ENCODE measurements around the gene RAB11FIP3. TPM values are rescaled to one million over a fixed set of nuclear protein-coding genes. Genes with fewer than 3 reads are reported as not detected.

RAB11FIP3 gene
- total and polyA plus RNA-seq, 2 of the 13 experiments (the other 11 are each of a cell fraction or from before 2014, with no cell fraction given), result 34.3 to 57.6 TPM

DNA sequence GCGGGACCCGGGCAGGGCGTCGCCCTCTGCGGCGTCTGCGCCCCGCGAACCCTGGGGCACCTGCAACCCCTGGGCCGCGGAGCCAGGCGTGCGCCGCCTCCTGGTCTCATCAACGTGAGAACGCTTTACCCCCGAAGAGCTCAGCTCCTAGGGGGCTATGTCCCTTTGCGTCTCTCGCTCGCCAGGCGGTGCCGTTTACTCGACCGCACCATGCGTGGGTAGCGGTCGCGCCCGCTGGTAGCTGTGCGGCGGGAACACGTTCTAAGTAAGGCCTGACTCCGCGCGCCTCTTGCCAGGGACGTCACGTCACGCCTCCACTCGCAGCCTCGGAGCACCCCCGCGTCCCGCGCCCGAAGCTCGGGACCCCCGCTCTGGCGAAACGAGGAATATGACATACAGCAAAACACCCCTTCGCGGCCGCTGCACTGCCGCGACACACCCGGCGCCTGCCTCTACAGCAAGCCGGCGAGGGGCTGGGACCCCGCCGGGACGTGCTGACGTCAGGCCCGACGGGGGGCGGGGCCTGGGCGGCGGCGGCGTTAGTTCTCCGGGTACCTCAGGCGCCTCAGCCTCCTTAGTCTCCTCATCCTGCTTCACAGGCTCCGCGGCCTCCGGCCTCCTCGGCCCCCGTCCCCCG is at the start of gene RAB11FIP3 (continued):
- TF ChIP-seq, protein P1, sequence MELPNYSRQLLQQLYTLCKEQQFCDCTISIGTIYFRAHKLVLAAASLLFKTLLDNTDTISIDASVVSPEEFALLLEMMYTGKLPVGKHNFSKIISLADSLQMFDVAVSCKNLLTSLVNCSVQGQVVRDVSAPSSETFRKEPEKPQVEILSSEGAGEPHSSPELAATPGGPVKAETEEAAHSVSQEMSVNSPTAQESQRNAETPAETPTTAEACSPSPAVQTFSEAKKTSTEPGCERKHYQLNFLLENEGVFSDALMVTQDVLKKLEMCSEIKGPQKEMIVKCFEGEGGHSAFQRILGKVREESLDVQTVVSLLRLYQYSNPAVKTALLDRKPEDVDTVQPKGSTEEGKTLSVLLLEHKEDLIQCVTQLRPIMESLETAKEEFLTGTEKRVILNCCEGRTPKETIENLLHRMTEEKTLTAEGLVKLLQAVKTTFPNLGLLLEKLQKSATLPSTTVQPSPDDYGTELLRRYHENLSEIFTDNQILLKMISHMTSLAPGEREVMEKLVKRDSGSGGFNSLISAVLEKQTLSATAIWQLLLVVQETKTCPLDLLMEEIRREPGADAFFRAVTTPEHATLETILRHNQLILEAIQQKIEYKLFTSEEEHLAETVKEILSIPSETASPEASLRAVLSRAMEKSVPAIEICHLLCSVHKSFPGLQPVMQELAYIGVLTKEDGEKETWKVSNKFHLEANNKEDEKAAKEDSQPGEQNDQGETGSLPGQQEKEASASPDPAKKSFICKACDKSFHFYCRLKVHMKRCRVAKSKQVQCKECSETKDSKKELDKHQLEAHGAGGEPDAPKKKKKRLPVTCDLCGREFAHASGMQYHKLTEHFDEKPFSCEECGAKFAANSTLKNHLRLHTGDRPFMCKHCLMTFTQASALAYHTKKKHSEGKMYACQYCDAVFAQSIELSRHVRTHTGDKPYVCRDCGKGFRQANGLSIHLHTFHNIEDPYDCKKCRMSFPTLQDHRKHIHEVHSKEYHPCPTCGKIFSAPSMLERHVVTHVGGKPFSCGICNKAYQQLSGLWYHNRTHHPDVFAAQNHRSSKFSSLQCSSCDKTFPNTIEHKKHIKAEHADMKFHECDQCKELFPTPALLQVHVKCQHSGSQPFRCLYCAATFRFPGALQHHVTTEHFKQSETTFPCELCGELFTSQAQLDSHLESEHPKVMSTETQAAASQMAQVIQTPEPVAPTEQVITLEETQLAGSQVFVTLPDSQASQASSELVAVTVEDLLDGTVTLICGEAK (IDR thresholded peaks at IDR 0.05), result no peak
- TF ChIP-seq, protein P1 (CRISPR knock-in tag; IDR thresholded peaks at IDR 0.05), result no peak; the same call in 1 of the 2 replicates
- TF ChIP-seq, protein P2, sequence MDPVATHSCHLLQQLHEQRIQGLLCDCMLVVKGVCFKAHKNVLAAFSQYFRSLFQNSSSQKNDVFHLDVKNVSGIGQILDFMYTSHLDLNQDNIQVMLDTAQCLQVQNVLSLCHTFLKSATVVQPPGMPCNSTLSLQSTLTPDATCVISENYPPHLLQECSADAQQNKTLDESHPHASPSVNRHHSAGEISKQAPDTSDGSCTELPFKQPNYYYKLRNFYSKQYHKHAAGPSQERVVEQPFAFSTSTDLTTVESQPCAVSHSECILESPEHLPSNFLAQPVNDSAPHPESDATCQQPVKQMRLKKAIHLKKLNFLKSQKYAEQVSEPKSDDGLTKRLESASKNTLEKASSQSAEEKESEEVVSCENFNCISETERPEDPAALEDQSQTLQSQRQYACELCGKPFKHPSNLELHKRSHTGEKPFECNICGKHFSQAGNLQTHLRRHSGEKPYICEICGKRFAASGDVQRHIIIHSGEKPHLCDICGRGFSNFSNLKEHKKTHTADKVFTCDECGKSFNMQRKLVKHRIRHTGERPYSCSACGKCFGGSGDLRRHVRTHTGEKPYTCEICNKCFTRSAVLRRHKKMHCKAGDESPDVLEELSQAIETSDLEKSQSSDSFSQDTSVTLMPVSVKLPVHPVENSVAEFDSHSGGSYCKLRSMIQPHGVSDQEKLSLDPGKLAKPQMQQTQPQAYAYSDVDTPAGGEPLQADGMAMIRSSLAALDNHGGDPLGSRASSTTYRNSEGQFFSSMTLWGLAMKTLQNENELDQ (CRISPR knock-in tag; IDR thresholded peaks at IDR 0.05; ENCODE audit: borderline replicate concordance), result no peak
- TF ChIP-seq, protein P3, sequence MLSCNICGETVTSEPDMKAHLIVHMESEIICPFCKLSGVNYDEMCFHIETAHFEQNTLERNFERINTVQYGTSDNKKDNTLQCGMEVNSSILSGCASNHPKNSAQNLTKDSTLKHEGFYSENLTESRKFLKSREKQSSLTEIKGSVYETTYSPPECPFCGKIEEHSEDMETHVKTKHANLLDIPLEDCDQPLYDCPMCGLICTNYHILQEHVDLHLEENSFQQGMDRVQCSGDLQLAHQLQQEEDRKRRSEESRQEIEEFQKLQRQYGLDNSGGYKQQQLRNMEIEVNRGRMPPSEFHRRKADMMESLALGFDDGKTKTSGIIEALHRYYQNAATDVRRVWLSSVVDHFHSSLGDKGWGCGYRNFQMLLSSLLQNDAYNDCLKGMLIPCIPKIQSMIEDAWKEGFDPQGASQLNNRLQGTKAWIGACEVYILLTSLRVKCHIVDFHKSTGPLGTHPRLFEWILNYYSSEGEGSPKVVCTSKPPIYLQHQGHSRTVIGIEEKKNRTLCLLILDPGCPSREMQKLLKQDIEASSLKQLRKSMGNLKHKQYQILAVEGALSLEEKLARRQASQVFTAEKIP (CRISPR knock-in tag; IDR thresholded peaks at IDR 0.05; ENCODE audit: borderline replicate concordance), result no peak
- TF ChIP-seq, protein P4, sequence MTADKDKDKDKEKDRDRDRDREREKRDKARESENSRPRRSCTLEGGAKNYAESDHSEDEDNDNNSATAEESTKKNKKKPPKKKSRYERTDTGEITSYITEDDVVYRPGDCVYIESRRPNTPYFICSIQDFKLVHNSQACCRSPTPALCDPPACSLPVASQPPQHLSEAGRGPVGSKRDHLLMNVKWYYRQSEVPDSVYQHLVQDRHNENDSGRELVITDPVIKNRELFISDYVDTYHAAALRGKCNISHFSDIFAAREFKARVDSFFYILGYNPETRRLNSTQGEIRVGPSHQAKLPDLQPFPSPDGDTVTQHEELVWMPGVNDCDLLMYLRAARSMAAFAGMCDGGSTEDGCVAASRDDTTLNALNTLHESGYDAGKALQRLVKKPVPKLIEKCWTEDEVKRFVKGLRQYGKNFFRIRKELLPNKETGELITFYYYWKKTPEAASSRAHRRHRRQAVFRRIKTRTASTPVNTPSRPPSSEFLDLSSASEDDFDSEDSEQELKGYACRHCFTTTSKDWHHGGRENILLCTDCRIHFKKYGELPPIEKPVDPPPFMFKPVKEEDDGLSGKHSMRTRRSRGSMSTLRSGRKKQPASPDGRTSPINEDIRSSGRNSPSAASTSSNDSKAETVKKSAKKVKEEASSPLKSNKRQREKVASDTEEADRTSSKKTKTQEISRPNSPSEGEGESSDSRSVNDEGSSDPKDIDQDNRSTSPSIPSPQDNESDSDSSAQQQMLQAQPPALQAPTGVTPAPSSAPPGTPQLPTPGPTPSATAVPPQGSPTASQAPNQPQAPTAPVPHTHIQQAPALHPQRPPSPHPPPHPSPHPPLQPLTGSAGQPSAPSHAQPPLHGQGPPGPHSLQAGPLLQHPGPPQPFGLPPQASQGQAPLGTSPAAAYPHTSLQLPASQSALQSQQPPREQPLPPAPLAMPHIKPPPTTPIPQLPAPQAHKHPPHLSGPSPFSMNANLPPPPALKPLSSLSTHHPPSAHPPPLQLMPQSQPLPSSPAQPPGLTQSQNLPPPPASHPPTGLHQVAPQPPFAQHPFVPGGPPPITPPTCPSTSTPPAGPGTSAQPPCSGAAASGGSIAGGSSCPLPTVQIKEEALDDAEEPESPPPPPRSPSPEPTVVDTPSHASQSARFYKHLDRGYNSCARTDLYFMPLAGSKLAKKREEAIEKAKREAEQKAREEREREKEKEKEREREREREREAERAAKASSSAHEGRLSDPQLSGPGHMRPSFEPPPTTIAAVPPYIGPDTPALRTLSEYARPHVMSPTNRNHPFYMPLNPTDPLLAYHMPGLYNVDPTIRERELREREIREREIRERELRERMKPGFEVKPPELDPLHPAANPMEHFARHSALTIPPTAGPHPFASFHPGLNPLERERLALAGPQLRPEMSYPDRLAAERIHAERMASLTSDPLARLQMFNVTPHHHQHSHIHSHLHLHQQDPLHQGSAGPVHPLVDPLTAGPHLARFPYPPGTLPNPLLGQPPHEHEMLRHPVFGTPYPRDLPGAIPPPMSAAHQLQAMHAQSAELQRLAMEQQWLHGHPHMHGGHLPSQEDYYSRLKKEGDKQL (CRISPR knock-in tag; IDR thresholded peaks at IDR 0.05; ENCODE audit: low read depth), result no peak
- peak; percentile 57; the same call in 1 of the 2 replicates for TF ChIP-seq ZNF556 (CRISPR knock-in tag; IDR thresholded peaks at IDR 0.05; ENCODE audit: borderline replicate concordance)
- TF ChIP-seq, protein P5, sequence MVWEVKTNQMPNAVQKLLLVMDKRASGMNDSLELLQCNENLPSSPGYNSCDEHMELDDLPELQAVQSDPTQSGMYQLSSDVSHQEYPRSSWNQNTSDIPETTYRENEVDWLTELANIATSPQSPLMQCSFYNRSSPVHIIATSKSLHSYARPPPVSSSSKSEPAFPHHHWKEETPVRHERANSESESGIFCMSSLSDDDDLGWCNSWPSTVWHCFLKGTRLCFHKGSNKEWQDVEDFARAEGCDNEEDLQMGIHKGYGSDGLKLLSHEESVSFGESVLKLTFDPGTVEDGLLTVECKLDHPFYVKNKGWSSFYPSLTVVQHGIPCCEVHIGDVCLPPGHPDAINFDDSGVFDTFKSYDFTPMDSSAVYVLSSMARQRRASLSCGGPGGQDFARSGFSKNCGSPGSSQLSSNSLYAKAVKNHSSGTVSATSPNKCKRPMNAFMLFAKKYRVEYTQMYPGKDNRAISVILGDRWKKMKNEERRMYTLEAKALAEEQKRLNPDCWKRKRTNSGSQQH (CRISPR knock-in tag; IDR thresholded peaks at IDR 0.05; ENCODE audit: low read depth), result no peak
